Heart right ventricle (tissue), 16 donors: Measurements from ENCODE around the gene TMEM87B. TPM values are rescaled to one million over a fixed set of nuclear protein-coding genes. Genes with fewer than 3 reads are reported as not detected.

Experiments
- ATAC-seq, 8 donors: fragments of 200-7000 bp; cut with Tn5 transposase; one replicate each; pipeline ENCODE4 v1.9.1; 2020; ENCODE audit warnings: mild to moderate bottlenecking in 8 of 8, moderate library complexity in 8 of 8, moderate number of reproducible peaks in 1 of 8
- DNase-seq, 2 donors: peaks; one replicate each; pipeline ENCODE4 v3.0.0-alpha.2; 2020
- H3K27ac ChIP-seq, 10 donors: fragments of 200-600 bp; sonication (generic) in 2 of 10; one replicate each; pipeline versions ENCODE4 v1.5.0 to v1.8.0; 2020 to 2022; ENCODE audit warnings: mild to moderate bottlenecking in 3 of 10
- H3K27me3 ChIP-seq, 7 donors: fragments of 200-600 bp; one replicate each; pipeline ENCODE4 v1.8.0; 2021 to 2022; ENCODE audit warnings: mild to moderate bottlenecking in 2 of 7
- H3K36me3 ChIP-seq, 9 donors: fragments of 200-600 bp; sonication (generic) in 1 of 9; one replicate each; pipeline versions ENCODE4 v1.5.0 to v1.8.0; 2020 to 2022; ENCODE audit warnings: mild to moderate bottlenecking in 2 of 9
- H3K4me1 ChIP-seq, 9 donors: fragments of 200-600 bp; sonication (generic) in 1 of 9; one replicate each; pipeline versions ENCODE4 v1.5.0 to v1.8.0; 2020 to 2022; ENCODE audit warnings: mild to moderate bottlenecking in 4 of 9
- H3K4me3 ChIP-seq, 10 donors: fragments of 200-600 bp; sonication (generic) in 2 of 10; one replicate each; pipeline versions ENCODE4 v1.5.0 to v1.8.0; 2020 to 2022; ENCODE audit warnings: mild to moderate bottlenecking in 7 of 10, moderate library complexity in 2 of 10
- H3K9me3 ChIP-seq, 11 donors: fragments of 200-600 bp in 10 of 11; sonication (generic) in 2 of 11; one replicate each; pipeline versions ENCODE4 v1.5.0 to v1.8.0; 2013 to 2022; ENCODE audit warnings: mild to moderate bottlenecking in 2 of 11, control low read depth in 1 of 11, moderate library complexity in 1 of 11
- CTCF ChIP-seq, 9 donors: fragments of 200-600 bp; sonication (generic) in 2 of 9; IDR thresholded peaks; one replicate each; pipeline versions ENCODE4 v1.5.0 to v1.8.0; 2021 to 2022; ENCODE audit warnings: antibody characterized with exemption in 9 of 9, mild to moderate bottlenecking in 5 of 9, moderate library complexity in 1 of 9
- WGBS, 2 donors: extraction: QIAGEN DNeasy Blood & Tissue Kit; methylation state at CpG; one replicate each; pipeline ENCODE4 v1.1.7; 2013; ENCODE audit warnings: inconsistent platforms in 1 of 2; 5-methylcytosine and 5-hydroxymethylcytosine counted together
- intact Hi-C, 10 donors: fragments of 100-400 bp; cut with DNase I; formaldehyde crosslinking; loops; one replicate each; pipeline versions ENCODE4 v1.11.1 to v1.14.2; 2022
- polyA plus RNA-seq, 2 donors: library from polyadenylated mRNA; stranded (reverse); fragments of 200-250 nt; gene quantifications; one replicate each; pipeline ENCODE4 v1.2.3, GENCODE V29; 2013
- total RNA-seq, 10 donors: library from RNA; stranded (reverse); fragmentation: NEBNext Ultra II Directional in 3 of 10; extraction: Animal tissue kit (Norgen Biotek cat#: 25700) in 3 of 10; gene quantifications; one replicate each; pipeline versions ENCODE4 v1.2.1 to v1.2.4, GENCODE V29; 2021 to 2023
- donor health status: Arrhythmogenic right ventricular cardiomyopathy.
- donor health status: ischemic (EF 13 %, LVEDD 7.1; RV severe dilation, severe dysfunction).
- donor health status: healthy with polysubstance abuse.
- donor health status: DM: no; HTN: yes; CAD: no.
- donor health status: DM: no; HTN: no; CAD: no.
- donor health status: ischemic (EF 25% LVEDD 6.9; RV normal size, moderate dysfunction).
- donor health status: ischemic (EF 25% LVEDD 5.7; RV mildly dilated, moderate dysfunction).
- donor health status: healthy.
- donor health status: DM: yes; HTN: yes; CAD: no.
- donor health status: Ischemic cardiomyopathy.
- donor health status: ischemic (EF 35%, LVEDD 5.7; RV mildly dilated, moderate dysfunction).
- donor health status: nonischemic (EF 11% LVEDD 7.7; RV severe dilation, severe dysfunction).
- donor health status: DM: yes; HTN: yes; CAD: no.
- donor health status: PGD.
- donor health status: ischemic (EF 29% LVEDD 5.4; RV normal size, mild dysfunction).
- donor health status: nonischemic (EF 23%, LVEDD 6.1; RV moderate dilation, normal function).

Gene TMEM87B
- total and polyA plus RNA-seq, 12 donors = 4.4 to 11.1 (median 5.7) TPM

DNA sequence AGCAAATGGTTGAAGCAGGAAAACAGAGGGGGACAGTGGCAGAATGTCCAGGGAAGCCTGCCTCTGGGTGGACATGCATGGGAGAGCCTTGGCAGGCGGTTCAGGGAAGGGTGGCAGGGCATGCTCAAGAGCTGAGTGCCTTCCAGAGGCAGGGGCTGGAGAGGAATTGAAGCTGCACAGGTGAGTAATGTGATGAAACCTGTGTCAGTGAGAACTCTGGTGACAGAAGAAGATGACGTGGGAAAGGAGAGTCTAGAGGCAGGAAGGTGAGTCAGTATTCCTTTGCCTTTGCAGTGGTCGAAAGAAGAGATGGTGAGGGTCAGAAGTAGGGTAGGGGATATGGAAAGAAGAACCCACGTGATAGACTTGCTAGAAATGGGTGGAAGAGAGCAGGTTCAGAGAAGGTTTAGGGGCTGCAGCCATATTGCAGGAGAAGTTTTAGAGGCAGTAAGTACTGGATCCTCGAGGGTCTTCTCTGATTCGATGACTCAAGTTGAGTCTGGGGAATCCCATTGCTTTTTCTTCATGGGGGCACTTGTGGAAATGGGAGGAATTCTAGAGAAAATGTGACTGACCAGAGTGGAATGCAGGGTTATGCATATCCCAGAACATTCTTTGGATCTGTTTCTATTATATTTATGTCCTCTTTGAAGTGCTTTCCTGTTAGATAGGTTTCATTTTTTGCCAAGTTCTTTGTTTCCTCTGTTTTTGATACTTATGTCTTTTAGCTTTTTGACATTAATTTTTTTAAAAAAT, 37.4 kb downstream of the TMEM87B start:
- ATAC-seq (no peak), DNase-seq (no peak)
- Histone ChIP-seq H3K4me3 (no peak overlapping the region), H3K27ac (no peak overlapping the region), H3K27me3 (no peaks in the 10 kb centered on the region), H3K4me1 (peaks cover 0 to 15% (median 0%) of the 10 kb centered on the region in 9 donors), H3K36me3 (peaks cover 0 to 94% (median 29%) of the 10 kb centered on the region in 9 donors), H3K9me3 (no peaks in the 10 kb centered on the region)
- WGBS, 2 donors = 89 to 92% methylated on average over 6 of the region's 6 CpGs
- intact Hi-C loops = no loop called here
- no peak for TF ChIP-seq CTCF (IDR thresholded peaks at IDR 0.05)

- ATAC-seq (no peak), DNase-seq (no peak)
- Histone ChIP-seq H3K36me3 (peaks cover 0 to 94% (median 22%) of the 10 kb centered on the region in 9 donors), H3K9me3 (no peaks in the 10 kb centered on the region), H3K27ac (peak overlapping the region in 1 of 10 donors; percentile 38), H3K4me1 (peaks cover 0 to 15% (median 0%) of the 10 kb centered on the region in 9 donors), H3K27me3 (no peaks in the 10 kb centered on the region), H3K4me3 (no peak overlapping the region)
- WGBS, 2 donors = 78% methylated on average over 1 of the region's 1 CpG
- intact Hi-C loops = no loop called here
- no peak for TF ChIP-seq CTCF (IDR thresholded peaks at IDR 0.05)
Measured at GRCh38 chr2:112093216-112093615, 38.1 kb downstream of the TMEM87B start.

GRCh38 chr2:112095681-112096080, 40.6 kb downstream of the TMEM87B start:
- 90 to 91% methylated on average over 1 of the region's 1 CpG for WGBS, 2 donors
- no peak overlapping the region for H3K27ac ChIP-seq
- no peak for DNase-seq
- intact Hi-C loops = loop anchor here in 1 of 10 donors (1.0 kb wide), 1 partner anchor 20 kb away; no protein-coding TSS in a partner anchor
- H3K4me3 ChIP-seq = no peak overlapping the region
- no peak for TF ChIP-seq CTCF (IDR thresholded peaks at IDR 0.05)
- peaks cover 0 to 15% (median 0%) of the 10 kb centered on the region in 9 donors for H3K4me1 ChIP-seq
- no peak for ATAC-seq
- H3K9me3 ChIP-seq = no peaks in the 10 kb centered on the region
- H3K36me3 ChIP-seq = peaks cover 0 to 95% (median 31%) of the 10 kb centered on the region in 9 donors
- no peaks in the 10 kb centered on the region for H3K27me3 ChIP-seq

DNA sequence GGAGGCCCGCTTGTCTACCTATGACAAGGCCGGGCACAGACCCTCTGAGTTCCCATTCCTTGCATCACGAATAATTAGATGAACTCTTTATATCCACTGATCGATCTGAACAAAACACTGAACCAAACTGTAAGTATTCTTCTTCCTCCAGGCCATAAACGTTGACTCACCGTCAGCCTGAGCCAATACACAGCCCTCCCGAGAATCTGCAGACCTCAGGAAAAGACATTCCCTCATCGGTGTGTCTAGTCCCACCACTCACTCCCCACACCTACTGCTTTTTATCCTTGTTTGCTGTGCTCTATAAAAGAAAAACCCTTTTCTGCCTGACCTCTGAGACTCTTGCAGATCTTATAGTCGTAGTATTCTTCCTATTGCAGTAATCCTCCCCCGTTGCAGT, 41.0 kb downstream of the TMEM87B start:
- ATAC-seq = no peak
- Histone ChIP-seq H3K27me3 (no peaks in the 10 kb centered on the region), H3K27ac (no peak overlapping the region), H3K36me3 (peaks cover 0 to 95% (median 27%) of the 10 kb centered on the region in 9 donors), H3K4me1 (peaks cover 0 to 15% (median 0%) of the 10 kb centered on the region in 9 donors), H3K4me3 (no peak overlapping the region), H3K9me3 (no peaks in the 10 kb centered on the region)
- WGBS, 2 donors = 86 to 87% methylated on average over 10 of the region's 10 CpGs
- TF ChIP-seq CTCF (IDR thresholded peaks at IDR 0.05) = no peak
- intact Hi-C loops = no loop called here
- no peak for DNase-seq
